Mammary epithelial cell (primary cell): ENCODE data around the gene TVP23A.
"Not testable (repeated sequence)": the region's sequence is repeated elsewhere in the genome, so short reads cannot be mapped to it uniquely, and the experiment has no call there.

Experiments
- EZH2 ChIP-seq: IDR thresholded peaks from 2 replicates; pipeline ENCODE4 v1.6.1; 2012; ENCODE audit warnings: low read length, inconsistent platforms, borderline replicate concordance
- TF ChIP-seq, protein P1 (sequence below), 2 donors: IDR thresholded peaks in 1 of 2; conservative IDR thresholded peaks in 1 of 2; 2 replicates each; pipeline ENCODE4 v1.5.1; 2011 to 2012; ENCODE audit warnings: inconsistent platforms in 2 of 2, low read length in 2 of 2, mild to moderate bottlenecking in 2 of 2, control low read depth in 1 of 2, low read depth in 1 of 2; ENCODE audit not compliant: insufficient read depth in 1 of 2; ENCODE audit errors: extremely low read depth in 1 of 2

DNA sequence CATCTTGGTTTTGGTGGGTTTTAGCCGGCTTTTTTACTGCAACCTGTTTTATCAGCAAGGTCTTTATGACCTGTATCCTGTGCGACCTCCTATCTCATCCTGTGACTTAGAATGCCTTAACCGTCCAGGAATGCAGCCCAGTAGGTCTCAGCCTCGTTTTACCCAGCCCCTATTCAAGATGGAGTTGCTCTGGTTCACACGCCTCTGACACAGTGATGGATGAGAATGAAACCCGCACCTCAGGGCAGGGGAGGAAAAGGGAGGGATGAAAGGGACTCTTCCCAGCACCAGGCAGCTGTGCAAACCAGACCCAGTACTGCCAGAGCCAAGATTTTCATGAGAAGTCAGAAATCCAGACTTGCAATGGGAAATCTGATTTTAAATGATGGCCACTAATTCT, 41.7 kb downstream of the TVP23A start:
- TF ChIP-seq, protein P1, sequence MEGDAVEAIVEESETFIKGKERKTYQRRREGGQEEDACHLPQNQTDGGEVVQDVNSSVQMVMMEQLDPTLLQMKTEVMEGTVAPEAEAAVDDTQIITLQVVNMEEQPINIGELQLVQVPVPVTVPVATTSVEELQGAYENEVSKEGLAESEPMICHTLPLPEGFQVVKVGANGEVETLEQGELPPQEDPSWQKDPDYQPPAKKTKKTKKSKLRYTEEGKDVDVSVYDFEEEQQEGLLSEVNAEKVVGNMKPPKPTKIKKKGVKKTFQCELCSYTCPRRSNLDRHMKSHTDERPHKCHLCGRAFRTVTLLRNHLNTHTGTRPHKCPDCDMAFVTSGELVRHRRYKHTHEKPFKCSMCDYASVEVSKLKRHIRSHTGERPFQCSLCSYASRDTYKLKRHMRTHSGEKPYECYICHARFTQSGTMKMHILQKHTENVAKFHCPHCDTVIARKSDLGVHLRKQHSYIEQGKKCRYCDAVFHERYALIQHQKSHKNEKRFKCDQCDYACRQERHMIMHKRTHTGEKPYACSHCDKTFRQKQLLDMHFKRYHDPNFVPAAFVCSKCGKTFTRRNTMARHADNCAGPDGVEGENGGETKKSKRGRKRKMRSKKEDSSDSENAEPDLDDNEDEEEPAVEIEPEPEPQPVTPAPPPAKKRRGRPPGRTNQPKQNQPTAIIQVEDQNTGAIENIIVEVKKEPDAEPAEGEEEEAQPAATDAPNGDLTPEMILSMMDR (conservative IDR thresholded peaks at IDR 0.05 in 1 of 2, IDR thresholded peaks at IDR 0.05 in 1 of 2; ENCODE audit: extremely low read depth in 1 of 2, insufficient read depth in 1 of 2, low read depth in 1 of 2, low read length in 2 of 2) = not testable (repeated sequence)
- TF ChIP-seq EZH2 = not testable (repeated sequence)
